Testis (tissue), 3 donors: ENCODE measurements around the gene EVPL. TPM values are rescaled to one million over a fixed set of nuclear protein-coding genes. Genes with fewer than 3 reads are reported as not detected.

Source experiments
- DNase-seq: peaks from one replicate; pipeline ENCODE4 v3.0.0-alpha.2; 2019
- H3K27ac ChIP-seq, 2 donors: fragments of 200-600 bp; sonication (generic); one replicate each; pipeline ENCODE4 v1.5.1; 2019
- H3K27me3 ChIP-seq: fragments of 200-600 bp; sonication (generic); one replicate; pipeline ENCODE4 v1.5.1; 2019
- H3K36me3 ChIP-seq: fragments of 200-600 bp; sonication (generic); one replicate; pipeline ENCODE4 v1.5.1; 2017; ENCODE audit warnings: low read depth; ENCODE audit errors: missing control alignments
- H3K4me1 ChIP-seq: fragments of 200-600 bp; sonication (generic); one replicate; pipeline ENCODE4 v1.5.1; 2019
- H3K4me3 ChIP-seq, 2 donors: fragments of 200-600 bp; sonication (generic); one replicate each; pipeline ENCODE4 v1.5.1; 2017 to 2019
- H3K9me3 ChIP-seq: fragments of 200-600 bp; sonication (generic); one replicate; pipeline ENCODE4 v1.5.1; 2017
- CTCF ChIP-seq, 3 experiments: fragments of 450-650 bp in 2 of 3; fragments of 200-600 bp in 1 of 3; sonication (generic) in 1 of 3; IDR thresholded peaks; one replicate each; pipeline ENCODE4 v1.5.1; 2016 to 2019; ENCODE audit warnings: antibody characterized with exemption in 3 of 3, mild to moderate bottlenecking in 2 of 3, moderate library complexity in 1 of 3
- POLR2A ChIP-seq: fragments of 450-650 bp; IDR thresholded peaks from one replicate; pipeline ENCODE4 v1.6.1; 2017; ENCODE audit warnings: antibody characterized with exemption, mild to moderate bottlenecking, moderate library complexity
- WGBS, 2 donors: methylation state at CpG; one replicate each; pipeline ENCODE4 v1.1.5; 2018; 5-methylcytosine and 5-hydroxymethylcytosine counted together
- intact Hi-C: fragments of 100-400 bp; cut with DNase I; formaldehyde crosslinking; loops from one replicate; pipeline ENCODE4 v1.15.1; 2023; ENCODE audit warnings: low total_unique reads
- polyA plus RNA-seq: library from polyadenylated mRNA; stranded (reverse); fragments of 350-450 nt; fragmentation: Illumina TruSeq; extraction: RNeasy Lipid Tissue Mini Kit (QIAGEN cat#74804); gene quantifications from one replicate; pipeline ENCODE4 v1.2.3, GENCODE V29; 2014; ENCODE audit warnings: low read depth, low replicate concordance; ENCODE audit not compliant: insufficient read depth
- total RNA-seq, 2 donors: library from RNA; depleted of rRNA; stranded (reverse); fragments of >200 nt; gene quantifications; one replicate each; pipeline ENCODE4 v1.2.3, GENCODE V29; 2016

The EVPL gene
- total and polyA plus RNA-seq, 3 donors from 2014 or later: 1.2 to 3.5 (median 2.7) TPM

- intact Hi-C loops: loop anchor here (2.0 kb wide), 1 partner anchor 102 kb away; the partner anchor contains the start of gene MRPL38
- no peak overlapping the region for H3K4me3 ChIP-seq
- H3K4me1 ChIP-seq: peaks cover 32% of the 10 kb centered on the region
- 95 to 96% methylated on average over 16 to 39 of the region's 39 CpGs for whole genome bisulfite sequencing, 2 donors
- H3K27me3 ChIP-seq: no peaks in the 10 kb centered on the region
- H3K9me3 ChIP-seq: no peaks in the 10 kb centered on the region
- no peak for DNase-seq
- H3K36me3 ChIP-seq: no peaks in the 10 kb centered on the region
- H3K27ac ChIP-seq: no peak overlapping the region
- TF ChIP-seq POLR2A: no peak
- TF ChIP-seq CTCF (IDR thresholded peaks at IDR 0.05): no peak
Observed at GRCh38 chr17:76007131-76007849, 19.8 kb downstream of the EVPL start.

GRCh38 chr17:76005263-76006149, 21.6 kb downstream of the EVPL start:
- intact Hi-C loops: loop anchor here (2.0 kb wide), 1 partner anchor 101 kb away; the partner anchor contains the start of gene MRPL38
- Histone ChIP-seq H3K4me1 (peaks cover 36% of the 10 kb centered on the region), H3K9me3 (no peaks in the 10 kb centered on the region), H3K36me3 (no peaks in the 10 kb centered on the region), H3K4me3 (no peak overlapping the region), H3K27ac (peak overlapping the region; percentile 22 to 78), H3K27me3 (no peaks in the 10 kb centered on the region)
- peak; percentile 88 for DNase-seq
- peak; percentile 91 to 95 (median 95) for TF ChIP-seq CTCF (IDR thresholded peaks at IDR 0.05)
- no peak for TF ChIP-seq POLR2A
- WGBS, 2 donors: 20 to 30% methylated on average over 16 of the region's 16 CpGs

- peak overlapping the region; percentile 18 to 78 for H3K27ac ChIP-seq
- H3K27me3 ChIP-seq: no peaks in the 10 kb centered on the region
- TF ChIP-seq CTCF (IDR thresholded peaks at IDR 0.05) (no peak), POLR2A (no peak)
- H3K4me3 ChIP-seq: no peak overlapping the region
- H3K36me3 ChIP-seq: no peaks in the 10 kb centered on the region
- no peak for DNase-seq
- no peaks in the 10 kb centered on the region for H3K9me3 ChIP-seq
- H3K4me1 ChIP-seq: peaks cover 42% of the 10 kb centered on the region
- WGBS, 2 donors: 41 to 50% methylated on average over 2 to 8 of the region's 8 CpGs
- intact Hi-C loops: no loop called here
Observed at GRCh38 chr17:76004750-76005262, 22.3 kb downstream of the EVPL start.

- TF ChIP-seq CTCF (IDR thresholded peaks at IDR 0.05) (no peak), POLR2A (no peak)
- peak overlapping the region; percentile 14 to 78 for H3K27ac ChIP-seq
- H3K36me3 ChIP-seq: no peaks in the 10 kb centered on the region
- H3K4me1 ChIP-seq: peaks cover 42% of the 10 kb centered on the region
- H3K27me3 ChIP-seq: no peaks in the 10 kb centered on the region
- peak; percentile 75 for DNase-seq
- no peaks in the 10 kb centered on the region for H3K9me3 ChIP-seq
- intact Hi-C loops: no loop called here
- no peak overlapping the region for H3K4me3 ChIP-seq
- 52 to 55% methylated on average over 5 to 6 of the region's 6 CpGs for WGBS, 2 donors
Observed at GRCh38 chr17:76003915-76004314, 23.2 kb downstream of the EVPL start.
